ENCODE measurements around the gene ACAP2. TPM values are rescaled to one million over a fixed set of nuclear protein-coding genes. Genes with fewer than 3 reads are reported as not detected.
A peak's percentile ranks its signal among the peaks of the same experiment; 100 is the strongest.

ACAP2 gene
- total RNA-seq, 4 donors from 2014 or later, result 41.9 to 53.2 (median 48.0) TPM

GRCh38 chr3:195451373-195452015, 8.7 kb upstream of the ACAP2 start:
- 89% methylated on average over 6 of the region's 6 CpGs for WGBS

GRCh38 chr3:195450731-195451229, 8.0 kb upstream of the ACAP2 start:
- no peaks in the 10 kb centered on the region for H3K36me3 ChIP-seq
- TF ChIP-seq POLR2AphosphoS5 (IDR thresholded peaks at IDR 0.05) (no peak), POLR2A (IDR thresholded peaks at IDR 0.05) (no peak), EP300 (IDR thresholded peaks at IDR 0.05) (no peak)
- no peak overlapping the region for H3K4me3 ChIP-seq
- peak in 1 of 2 donors; percentile 70 for DNase-seq (ENCODE audit: low spot score in 2 of 2)
- H3K27ac ChIP-seq, result peak overlapping the region; percentile 43
- no peaks in the 10 kb centered on the region for H3K27me3 ChIP-seq
- peaks cover 6% of the 10 kb centered on the region for H3K4me1 ChIP-seq
- 59% methylated on average over 5 of the region's 5 CpGs for WGBS
- no peaks in the 10 kb centered on the region for H3K9me3 ChIP-seq

More at GRCh38 chr3:195451373-195452015, 8.7 kb upstream of the ACAP2 start:
- H3K4me1 ChIP-seq, result peaks cover 6% of the 10 kb centered on the region
- TF ChIP-seq CTCF (IDR thresholded peaks at IDR 0.05) (no peak), EP300 (IDR thresholded peaks at IDR 0.05) (no peak), POLR2A (IDR thresholded peaks at IDR 0.05) (no peak), POLR2AphosphoS5 (IDR thresholded peaks at IDR 0.05) (no peak)
- no peaks in the 10 kb centered on the region for H3K27me3 ChIP-seq
- no peaks in the 10 kb centered on the region for H3K36me3 ChIP-seq
- H3K27ac ChIP-seq, result no peak overlapping the region
- no peaks in the 10 kb centered on the region for H3K9me3 ChIP-seq
- no peak for DNase-seq (ENCODE audit: low spot score in 2 of 2)
- H3K4me3 ChIP-seq, result no peak overlapping the region

GRCh38 chr3:195448205-195448875, 5.5 kb upstream of the ACAP2 start:
- Histone ChIP-seq H3K36me3 (no peaks in the 10 kb centered on the region), H3K4me1 (peaks cover 13% of the 10 kb centered on the region), H3K4me3 (no peak overlapping the region), H3K9me3 (no peaks in the 10 kb centered on the region), H3K27me3 (no peaks in the 10 kb centered on the region), H3K27ac (no peak overlapping the region)
- TF ChIP-seq POLR2A (IDR thresholded peaks at IDR 0.05) (no peak), EP300 (IDR thresholded peaks at IDR 0.05) (no peak), CTCF (IDR thresholded peaks at IDR 0.05) (no peak), POLR2AphosphoS5 (IDR thresholded peaks at IDR 0.05) (no peak)
- WGBS, result 93% methylated on average over 12 of the region's 12 CpGs
- DNase-seq (ENCODE audit: low spot score in 2 of 2), result no peak

GRCh38 chr3:195447201-195447600, 4.4 kb upstream of the ACAP2 start:
- Histone ChIP-seq H3K4me3 (no peak overlapping the region), H3K36me3 (no peaks in the 10 kb centered on the region), H3K9me3 (no peaks in the 10 kb centered on the region), H3K4me1 (peaks cover 14% of the 10 kb centered on the region), H3K27ac (no peak overlapping the region), H3K27me3 (no peaks in the 10 kb centered on the region)
- 96% methylated on average over 6 of the region's 6 CpGs for WGBS
- no peak for DNase-seq (ENCODE audit: low spot score in 2 of 2)
- TF ChIP-seq POLR2AphosphoS5 (IDR thresholded peaks at IDR 0.05) (no peak), EP300 (IDR thresholded peaks at IDR 0.05) (no peak), CTCF (IDR thresholded peaks at IDR 0.05) (no peak), POLR2A (IDR thresholded peaks at IDR 0.05) (no peak)

- H3K36me3 ChIP-seq, result no peaks in the 10 kb centered on the region
- 76% methylated on average over 3 of the region's 3 CpGs for WGBS
- no peak for TF ChIP-seq EP300 (IDR thresholded peaks at IDR 0.05)
- TF ChIP-seq POLR2AphosphoS5 (IDR thresholded peaks at IDR 0.05), result no peak
- no peak for TF ChIP-seq POLR2A (IDR thresholded peaks at IDR 0.05)
- no peak for TF ChIP-seq CTCF (IDR thresholded peaks at IDR 0.05)
- no peak for DNase-seq (ENCODE audit: low spot score in 2 of 2)
- H3K27ac ChIP-seq, result no peak overlapping the region
- H3K9me3 ChIP-seq, result no peaks in the 10 kb centered on the region
- H3K4me1 ChIP-seq, result peaks cover 15% of the 10 kb centered on the region
- H3K27me3 ChIP-seq, result no peaks in the 10 kb centered on the region
- H3K4me3 ChIP-seq, result no peak overlapping the region
These were observed 3.5 kb upstream of the ACAP2 start for GRCh38 chr3:195446359-195446758.

Data from suprapubic skin (tissue), 4 donors.